HG03064 (cell line): ENCODE measurements around the gene COL4A3.
A peak's percentile ranks its signal among the peaks of the same experiment; 100 is the strongest.
"Not testable (repeated sequence)": the region's sequence is repeated elsewhere in the genome, so short reads cannot be mapped to it uniquely, and the experiment has no call there.

ENCODE experiments used
- ATAC-seq: cut with Tn5 transposase; IDR thresholded peaks from one replicate; pipeline ENCODE4 v1.9.1; 2021; ENCODE audit warnings: low read depth; ENCODE audit not compliant: unreplicated experiment

COL4A3 gene

DNA sequence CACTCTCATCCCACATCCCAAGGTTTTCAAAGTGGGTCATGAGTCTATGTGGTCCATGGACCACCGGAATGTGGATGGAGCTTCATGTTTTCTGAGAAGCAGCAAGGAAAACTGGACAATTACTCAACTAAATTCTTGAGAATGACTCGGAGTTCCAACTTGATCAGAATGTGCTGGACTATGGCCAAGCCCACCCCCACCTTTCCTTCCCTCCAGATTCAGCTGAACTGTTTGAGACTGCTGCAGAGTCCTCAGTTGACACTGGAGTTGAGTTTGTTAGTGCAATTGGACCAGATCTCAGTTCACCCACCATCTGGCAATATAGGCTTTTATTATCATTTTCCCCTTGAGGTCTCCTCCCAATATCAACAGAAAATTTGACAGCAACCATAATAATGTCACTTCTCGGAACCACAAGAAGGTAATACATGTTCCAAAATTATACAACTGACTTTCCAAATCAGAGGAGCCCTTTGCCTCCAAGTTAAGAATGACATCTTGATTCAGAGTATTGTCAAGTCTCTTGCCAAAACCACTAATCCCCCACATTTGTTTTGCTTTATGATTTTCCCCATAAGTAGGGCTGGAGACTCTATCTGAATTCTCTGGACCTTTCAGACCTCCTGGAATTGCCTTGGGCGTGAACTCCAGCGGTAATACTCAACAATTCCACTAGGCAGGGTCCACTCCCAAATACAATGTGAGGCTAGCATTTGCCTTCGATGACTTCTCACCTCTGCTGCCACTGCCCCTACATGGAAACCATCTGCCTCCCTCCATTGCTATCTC lies 9.2 kb upstream of the COL4A3 start:
- ATAC-seq = no peak

- no peak for ATAC-seq
Measured at GRCh38 chr2:227160164-227160563, 4.3 kb upstream of the COL4A3 start.

DNA sequence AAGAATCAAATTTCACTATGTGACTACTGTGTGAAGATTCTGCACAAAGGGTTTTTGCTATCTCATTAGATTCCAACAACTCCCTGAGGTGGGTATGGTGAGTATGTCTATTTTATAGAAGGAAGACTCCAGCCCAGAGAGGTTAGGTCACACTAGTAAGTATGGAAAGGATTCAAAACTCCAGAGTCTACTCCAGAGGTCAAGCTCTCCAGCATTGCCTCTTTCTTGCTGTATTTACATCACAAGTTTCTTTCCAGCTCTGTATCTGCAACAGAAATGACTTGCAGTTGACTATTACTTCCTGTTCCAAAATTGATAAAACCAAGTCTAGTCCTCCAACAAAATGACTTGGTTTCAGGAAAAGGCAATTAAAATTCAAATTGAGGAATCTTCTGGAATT lies 2.5 kb upstream of the COL4A3 start:
- no peak for ATAC-seq

DNA sequence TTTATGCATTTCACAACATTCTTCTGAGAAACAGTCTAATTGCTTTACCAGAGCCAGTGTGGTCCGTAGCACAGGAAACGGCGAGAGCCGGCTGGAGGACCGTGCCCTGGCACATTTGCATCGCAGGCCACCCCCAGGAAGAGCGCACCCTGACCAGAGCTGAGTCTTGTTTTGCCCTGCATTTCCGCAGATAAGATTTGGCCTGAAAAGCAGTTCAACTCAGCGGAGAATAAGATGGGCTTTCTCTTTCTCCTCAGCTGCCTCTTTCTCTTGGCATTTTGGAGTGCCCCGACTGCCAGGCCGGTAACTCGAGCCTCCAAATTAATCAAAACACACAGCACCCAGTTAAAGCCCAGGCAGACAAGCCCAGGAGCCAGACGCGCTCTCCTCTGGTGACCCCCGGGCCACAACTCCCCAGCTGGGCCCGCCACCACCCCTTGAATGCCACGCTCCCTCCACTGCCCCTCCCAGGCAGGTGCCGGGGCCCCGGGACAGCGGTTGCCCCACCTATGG lies 883 bp upstream of the COL4A3 start:
- peak; percentile 69 for ATAC-seq

DNA sequence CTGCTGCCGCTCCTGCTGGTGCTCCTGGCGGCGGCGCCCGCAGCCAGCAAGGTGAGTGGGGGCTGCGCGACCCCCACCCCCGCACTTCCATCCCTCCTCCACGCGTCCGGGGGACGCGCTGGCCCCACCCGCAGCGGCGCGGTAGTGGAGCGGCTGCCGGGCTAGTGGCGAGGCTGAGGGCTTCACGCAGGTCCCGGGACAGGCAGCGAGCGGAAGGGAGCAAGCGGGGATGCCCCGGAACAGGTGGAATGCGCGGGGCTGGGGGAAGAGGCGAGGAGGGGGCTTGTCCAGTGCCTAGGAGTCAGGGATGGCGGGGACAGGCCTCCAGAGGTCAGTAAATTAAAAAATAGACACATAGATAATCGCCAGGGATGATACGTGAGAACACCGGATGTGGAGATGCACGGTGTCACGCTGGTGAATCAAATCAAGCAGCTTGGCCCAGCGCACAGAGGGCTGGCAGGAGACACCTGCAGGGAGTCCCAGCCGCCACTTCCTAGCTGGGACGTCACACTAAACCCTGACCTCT lies 403 bp downstream of the COL4A3 start:
- peak; percentile 67 for ATAC-seq

DNA sequence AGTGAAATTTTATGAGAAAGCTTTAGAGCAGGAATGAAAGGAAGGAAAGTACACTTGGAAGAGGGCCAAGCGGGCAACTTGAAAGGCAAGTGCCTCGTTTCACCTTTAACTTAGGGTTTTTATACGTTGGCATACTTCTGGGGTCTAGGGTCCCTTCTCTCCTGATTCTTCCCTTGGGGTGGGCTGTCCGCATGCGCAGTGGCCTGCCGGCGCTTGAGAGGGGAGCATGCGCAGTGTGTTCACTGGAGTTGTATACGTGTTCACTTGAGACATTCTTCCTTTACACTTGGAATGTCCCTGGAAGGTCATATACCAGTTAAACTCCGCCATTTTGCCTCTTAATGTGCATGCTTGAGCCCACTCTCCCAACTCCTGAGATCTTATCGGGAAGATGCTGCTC lies 7.4 kb downstream of the COL4A3 start:
- ATAC-seq = not testable (repeated sequence)

- ATAC-seq = no peak
Measured at GRCh38 chr2:227177592-227178336, 13.3 kb downstream of the COL4A3 start.

DNA sequence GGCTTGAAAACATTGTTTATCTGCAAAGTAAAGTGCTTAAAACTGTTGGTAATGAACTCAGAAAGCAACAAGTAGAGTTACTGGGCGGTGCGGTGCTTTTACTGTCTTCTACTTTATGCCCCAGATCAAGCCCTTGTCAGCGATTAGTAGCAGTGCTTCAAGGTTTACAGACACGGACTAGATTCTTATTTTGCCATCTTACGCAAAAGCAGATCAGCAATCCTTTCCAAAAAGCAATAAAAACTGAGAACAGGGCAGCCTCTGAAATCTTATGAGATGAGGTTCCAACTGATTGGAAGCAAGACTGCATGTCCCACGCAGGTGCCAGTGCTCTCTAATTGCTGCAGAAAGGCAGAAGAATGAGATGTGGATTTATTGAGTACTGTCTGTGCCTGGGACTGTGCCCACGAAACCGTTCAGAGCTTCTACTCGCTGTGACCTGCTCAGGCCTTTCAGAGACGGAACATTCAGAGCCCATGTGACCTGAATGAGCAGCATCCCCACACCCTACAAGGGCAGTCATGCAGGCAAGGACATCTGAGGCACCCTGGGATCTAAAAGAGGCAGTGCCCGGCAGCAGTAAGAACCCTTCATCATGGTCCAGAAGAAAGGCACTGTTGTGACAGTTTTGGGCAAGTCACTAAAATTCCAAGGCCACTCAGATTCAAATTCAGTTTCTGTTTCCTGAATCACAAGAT lies 15.7 kb downstream of the COL4A3 start:
- no peak for ATAC-seq

- ATAC-seq = no peak
Measured at GRCh38 chr2:227180770-227181169, 16.3 kb downstream of the COL4A3 start.

- no peak for ATAC-seq
Measured at GRCh38 chr2:227182765-227183164, 18.3 kb downstream of the COL4A3 start.

- no peak for ATAC-seq
Measured at GRCh38 chr2:227183657-227184367, 19.4 kb downstream of the COL4A3 start.

- ATAC-seq = no peak
Measured at GRCh38 chr2:227185615-227186232, 21.3 kb downstream of the COL4A3 start.

DNA sequence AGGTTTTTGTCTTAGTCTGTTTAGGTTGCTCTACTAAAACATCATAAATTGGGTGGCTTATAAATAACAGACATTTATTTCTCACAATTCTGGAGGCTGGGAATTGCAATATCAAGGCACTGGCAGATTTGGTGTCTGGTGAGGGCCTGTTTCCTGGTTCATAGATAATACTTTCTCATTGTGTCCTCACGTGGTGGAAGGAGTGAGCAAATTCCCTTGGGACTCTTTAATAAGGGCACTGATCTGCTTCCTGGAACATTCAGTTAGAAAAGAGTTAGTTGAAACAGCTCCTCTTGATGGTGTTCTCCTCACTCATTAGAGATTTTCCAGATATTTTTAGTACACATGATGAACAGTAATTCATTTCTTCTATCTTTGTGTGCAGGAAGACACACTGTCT lies 22.3 kb downstream of the COL4A3 start:
- ATAC-seq = no peak

DNA sequence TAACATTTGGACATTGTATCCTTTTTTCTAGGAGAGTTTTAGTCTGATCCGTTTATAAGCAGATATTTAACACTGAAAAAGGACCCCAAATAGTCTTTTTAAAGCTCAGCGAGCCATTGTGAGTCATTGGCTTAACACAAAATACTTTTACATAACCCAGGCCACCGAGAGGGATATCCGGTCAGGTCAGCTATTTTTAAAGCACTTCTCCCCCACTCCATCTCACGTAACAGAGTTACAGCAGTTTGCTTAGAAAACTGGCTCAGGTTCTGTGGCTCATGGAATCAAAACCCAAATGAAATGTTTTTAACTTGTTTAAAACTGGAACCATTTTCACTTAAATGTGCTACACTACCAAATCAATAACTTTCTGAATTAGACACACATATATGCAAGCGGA lies 23.9 kb downstream of the COL4A3 start:
- ATAC-seq = no peak

DNA sequence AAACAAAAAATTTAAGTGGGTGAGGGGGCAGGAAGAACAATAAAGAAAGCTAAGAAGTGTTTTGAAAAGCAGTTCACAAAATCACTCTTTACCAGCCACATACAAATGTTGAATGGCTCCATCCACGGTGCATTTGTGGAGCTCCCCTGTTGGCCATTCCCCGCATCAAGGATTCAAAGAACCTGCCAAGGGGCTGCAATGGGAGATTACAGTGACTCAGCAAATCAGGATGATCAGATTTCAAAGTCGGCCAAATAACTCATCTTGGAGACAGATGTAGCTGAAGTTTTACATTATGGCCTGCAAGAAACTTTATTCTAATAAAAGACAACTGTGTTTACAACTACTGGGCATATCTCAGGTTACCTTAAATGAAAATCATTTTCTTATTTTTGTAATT lies 26.9 kb downstream of the COL4A3 start:
- ATAC-seq = no peak

- no peak for ATAC-seq
Measured at GRCh38 chr2:227192491-227192890, 28.1 kb downstream of the COL4A3 start.

DNA sequence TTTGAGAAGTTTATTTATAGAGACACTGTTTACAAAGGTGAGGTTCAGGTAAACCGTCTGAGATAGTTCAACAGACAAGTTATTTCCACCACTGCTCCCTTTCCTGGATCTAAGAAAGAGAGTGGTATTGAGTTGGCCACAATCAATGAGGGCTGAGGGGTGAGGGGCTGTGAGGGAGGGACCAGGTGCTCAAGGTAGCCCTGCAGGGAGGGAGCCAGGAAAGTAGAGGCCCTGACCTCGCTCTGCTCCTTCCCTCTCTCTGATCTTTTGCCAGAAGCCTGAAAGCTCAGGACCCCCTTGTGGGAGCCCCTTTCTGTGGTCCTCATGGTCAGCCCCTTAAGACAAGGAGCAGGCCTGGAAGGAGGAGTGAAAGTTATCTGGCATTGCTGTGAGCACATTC lies 29.8 kb downstream of the COL4A3 start:
- no peak for ATAC-seq

- ATAC-seq = no peak
Measured at GRCh38 chr2:227198866-227199265, 34.4 kb downstream of the COL4A3 start.

DNA sequence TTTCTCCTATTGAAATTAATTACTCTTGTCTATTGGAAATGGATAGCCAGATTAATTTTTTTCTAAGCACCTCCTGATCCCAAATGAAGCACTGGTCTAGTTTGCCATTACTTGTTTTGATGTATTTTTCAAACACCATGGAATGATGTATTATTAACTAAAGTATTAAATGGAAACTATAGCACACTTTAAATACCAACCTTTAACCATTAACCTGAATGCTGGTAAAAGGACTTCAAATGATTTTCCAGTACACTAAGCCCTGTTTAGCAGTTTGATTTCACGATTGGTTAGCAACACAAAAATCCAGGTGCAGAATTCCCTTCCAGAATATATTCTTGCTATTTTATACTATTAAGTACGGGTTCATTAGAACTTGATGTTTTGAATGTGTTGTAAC lies 37.3 kb downstream of the COL4A3 start:
- no peak for ATAC-seq

DNA sequence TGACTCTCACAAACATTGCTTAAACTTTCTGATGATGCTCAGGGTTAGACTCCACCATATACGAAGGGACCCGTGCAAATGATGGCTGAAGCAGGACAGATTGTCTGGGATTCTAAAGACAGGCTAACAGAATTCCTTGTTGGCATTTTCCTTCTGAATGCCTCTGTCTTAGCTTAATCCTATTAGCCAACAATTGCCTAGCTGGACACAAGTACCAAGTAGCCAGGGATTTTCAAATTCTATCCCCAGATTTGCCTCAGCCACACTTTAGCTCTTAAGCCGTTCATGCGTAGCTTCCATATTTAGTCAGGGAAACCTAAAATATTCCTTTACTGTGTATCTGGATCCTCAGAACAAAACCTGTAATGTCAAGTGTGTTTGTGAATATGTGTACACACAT lies 40.0 kb downstream of the COL4A3 start:
- ATAC-seq = no peak
